HepG2 (cell line): ENCODE measurements around the gene MIA. TPM values are rescaled to one million over a fixed set of nuclear protein-coding genes. Genes with fewer than 3 reads are reported as not detected.

Experiments
- ARID2 ChIP-seq: sonication (generic); formaldehyde crosslinking; IDR thresholded peaks from 2 replicates; pipeline ENCODE4 v1.8.1; 2022; ENCODE audit warnings: mild to moderate bottlenecking, missing genetic modification reagents, borderline replicate concordance
- ARNT ChIP-seq: fragments of 450-650 bp; IDR thresholded peaks from 2 replicates; pipeline ENCODE4 v1.6.1; 2017
- DMTF1 ChIP-seq: sonication (generic); formaldehyde crosslinking; IDR thresholded peaks from 2 replicates; pipeline ENCODE4 v1.4.0; 2020; ENCODE audit warnings: mild to moderate bottlenecking, missing genetic modification reagents
- EP300 ChIP-seq, 3 experiments: sonication (generic) in 1 of 3; formaldehyde crosslinking in 1 of 3; IDR thresholded peaks; 2 replicates each; pipeline versions ENCODE4 v1.5.1 to v1.6.1; 2011 to 2020; ENCODE audit warnings: low read depth in 2 of 3, low read length in 2 of 3, borderline replicate concordance in 1 of 3, improper control_type of control experiment in 1 of 3, mild to moderate bottlenecking in 1 of 3, missing genetic modification reagents in 1 of 3, moderate library complexity in 1 of 3
- FOSL2 ChIP-seq: sonication (generic); formaldehyde crosslinking; IDR thresholded peaks from 2 replicates; pipeline ENCODE4 v1.4.0; 2020; ENCODE audit warnings: missing genetic modification reagents
- HBP1 ChIP-seq: IDR thresholded peaks from 2 replicates; pipeline ENCODE4 v1.6.1; 2016; ENCODE audit warnings: low read depth, control low read depth
- HCFC1 ChIP-seq: fragments of 150-350 bp; IDR thresholded peaks from 2 replicates; pipeline ENCODE4 v1.6.1; 2014; ENCODE audit warnings: low read depth, low read length
- MED1 ChIP-seq: sonication (generic); formaldehyde crosslinking; IDR thresholded peaks from 2 replicates; pipeline ENCODE4 v1.4.0; 2020; ENCODE audit warnings: missing genetic modification reagents
- MLLT10 ChIP-seq: sonication (generic); formaldehyde crosslinking; IDR thresholded peaks from 2 replicates; pipeline ENCODE4 v1.4.0; 2020; ENCODE audit warnings: missing genetic modification reagents
- PITX1 ChIP-seq: sonication (generic); formaldehyde crosslinking; IDR thresholded peaks from 2 replicates; pipeline ENCODE4 v1.5.1; 2020; ENCODE audit warnings: mild to moderate bottlenecking, missing genetic modification reagents
- SAP130 ChIP-seq: IDR thresholded peaks from 2 replicates; pipeline ENCODE4 v1.6.1; 2016; ENCODE audit warnings: low read depth
- SSRP1 ChIP-seq: IDR thresholded peaks from 2 replicates; pipeline ENCODE4 v1.6.1; 2016; ENCODE audit warnings: control low read depth
- TBL1XR1 ChIP-seq: fragments of 150-350 bp; IDR thresholded peaks from 2 replicates; pipeline ENCODE4 v1.6.1; 2014; ENCODE audit warnings: borderline replicate concordance, low read length; ENCODE audit not compliant: partially characterized antibody
- TRIM24 ChIP-seq: sonication (generic); formaldehyde crosslinking; IDR thresholded peaks from 2 replicates; pipeline ENCODE4 v1.8.0; 2022; ENCODE audit warnings: mild to moderate bottlenecking, missing genetic modification reagents
- ZBTB2 ChIP-seq: sonication (generic); formaldehyde crosslinking; IDR thresholded peaks from 2 replicates; pipeline ENCODE4 v1.8.0; 2022; ENCODE audit warnings: low read depth, missing genetic modification reagents
- ZKSCAN5 ChIP-seq: sonication (generic); formaldehyde crosslinking; IDR thresholded peaks from 2 replicates; pipeline ENCODE4 v1.5.1; 2020; ENCODE audit warnings: mild to moderate bottlenecking, missing genetic modification reagents
- ZNF317 ChIP-seq: sonication (generic); formaldehyde crosslinking; IDR thresholded peaks from 2 replicates; pipeline ENCODE4 v1.5.0; 2020; ENCODE audit warnings: mild to moderate bottlenecking, missing genetic modification reagents
- ZNF414 ChIP-seq: sonication (generic); formaldehyde crosslinking; IDR thresholded peaks from 2 replicates; pipeline ENCODE4 v1.5.0; 2020; ENCODE audit warnings: missing genetic modification reagents
- ZNF607 ChIP-seq: sonication (generic); formaldehyde crosslinking; IDR thresholded peaks from 2 replicates; pipeline ENCODE4 v1.5.1; 2020; ENCODE audit warnings: missing genetic modification reagents, mild to moderate bottlenecking, borderline replicate concordance
- ZNF615 ChIP-seq: sonication (generic); formaldehyde crosslinking; IDR thresholded peaks from 2 replicates; pipeline ENCODE4 v1.5.0; 2020; ENCODE audit warnings: mild to moderate bottlenecking, missing genetic modification reagents, borderline replicate concordance
- ZNF746 ChIP-seq: sonication (generic); formaldehyde crosslinking; IDR thresholded peaks from 2 replicates; pipeline ENCODE4 v1.8.0; 2022; ENCODE audit warnings: mild to moderate bottlenecking, missing genetic modification reagents
- polyA plus RNA-seq, 8 experiments: library from polyadenylated mRNA; depleted of rRNA in 3 of 8; stranded (reverse) in 7 of 8; unstranded in 1 of 8; fragments of >200 nt; fragmentation: Illumina TruSeq in 4 of 8; extraction: Trizol in 4 of 8; gene quantifications; 2 replicates each; pipeline versions ENCODE4 v1.2.1 to v1.2.3, GENCODE V29; 2011 to 2016; ENCODE audit warnings: low read depth in 4 of 8, missing spikeins in 1 of 8, mixed read lengths in 1 of 8; ENCODE audit not compliant: insufficient read depth in 1 of 8
- total RNA-seq, 5 experiments: library from RNA; depleted of rRNA; stranded (reverse); fragments of >200 nt; fragmentation: Illumina TruSeq; extraction: Trizol; gene quantifications; 2 replicates each; pipeline ENCODE4 v1.2.3, GENCODE V29; 2016; ENCODE audit warnings: low read depth in 1 of 5

The MIA gene
- total and polyA plus RNA-seq, 2 of the 13 experiments (the other 11 are each of a cell fraction or from before 2014, with no cell fraction given), result 0.61 TPM; not detected in 1

- TF ChIP-seq ZBTB2 (CRISPR knock-in tag) (no peak), TRIM24 (CRISPR knock-in tag) (no peak), MLLT10 (CRISPR knock-in tag) (no peak), MED1 (CRISPR knock-in tag) (no peak; the same call in 1 of the 2 replicates), ZNF414 (CRISPR knock-in tag) (no peak), EP300 (IDR thresholded peaks at IDR 0.05; ENCODE audit: low read depth in 2 of 2, low read length in 2 of 2) (no peak), EP300 (CRISPR knock-in tag; IDR thresholded peaks at IDR 0.05; ENCODE audit: borderline replicate concordance) (no peak), ZNF607 (peak; percentile 18; the same call in 1 of the 2 replicates), ZNF317 (no peak), ARNT (0 out of 2 replicates have a peak, but pooled peaks have one; percentile 6), TBL1XR1 (no peak), HCFC1 (no peak), FOSL2 (CRISPR knock-in tag) (peak; percentile 53), ARID2 (CRISPR knock-in tag) (peak; percentile 58; the same call in 1 of the 2 replicates), ZNF615 (CRISPR knock-in tag) (no peak), ZKSCAN5 (CRISPR knock-in tag) (peak; percentile 99), PITX1 (CRISPR knock-in tag) (no peak), SSRP1 (CRISPR knock-in tag) (no peak), SAP130 (CRISPR knock-in tag) (peak; percentile 53), HBP1 (no peak), DMTF1 (CRISPR knock-in tag) (no peak), ZNF746 (CRISPR knock-in tag) (no peak)
Observed at GRCh38 chr19:40778706-40779284, 3.5 kb downstream of the MIA start (continued).
